ENCODE measurements around the gene CDH23. TPM values are rescaled to one million over a fixed set of nuclear protein-coding genes. Genes with fewer than 3 reads are reported as not detected.

Gene CDH23
- total RNA-seq, 4 donors from 2014 or later: 7.1 to 56.2 (median 25.4) TPM

DNA sequence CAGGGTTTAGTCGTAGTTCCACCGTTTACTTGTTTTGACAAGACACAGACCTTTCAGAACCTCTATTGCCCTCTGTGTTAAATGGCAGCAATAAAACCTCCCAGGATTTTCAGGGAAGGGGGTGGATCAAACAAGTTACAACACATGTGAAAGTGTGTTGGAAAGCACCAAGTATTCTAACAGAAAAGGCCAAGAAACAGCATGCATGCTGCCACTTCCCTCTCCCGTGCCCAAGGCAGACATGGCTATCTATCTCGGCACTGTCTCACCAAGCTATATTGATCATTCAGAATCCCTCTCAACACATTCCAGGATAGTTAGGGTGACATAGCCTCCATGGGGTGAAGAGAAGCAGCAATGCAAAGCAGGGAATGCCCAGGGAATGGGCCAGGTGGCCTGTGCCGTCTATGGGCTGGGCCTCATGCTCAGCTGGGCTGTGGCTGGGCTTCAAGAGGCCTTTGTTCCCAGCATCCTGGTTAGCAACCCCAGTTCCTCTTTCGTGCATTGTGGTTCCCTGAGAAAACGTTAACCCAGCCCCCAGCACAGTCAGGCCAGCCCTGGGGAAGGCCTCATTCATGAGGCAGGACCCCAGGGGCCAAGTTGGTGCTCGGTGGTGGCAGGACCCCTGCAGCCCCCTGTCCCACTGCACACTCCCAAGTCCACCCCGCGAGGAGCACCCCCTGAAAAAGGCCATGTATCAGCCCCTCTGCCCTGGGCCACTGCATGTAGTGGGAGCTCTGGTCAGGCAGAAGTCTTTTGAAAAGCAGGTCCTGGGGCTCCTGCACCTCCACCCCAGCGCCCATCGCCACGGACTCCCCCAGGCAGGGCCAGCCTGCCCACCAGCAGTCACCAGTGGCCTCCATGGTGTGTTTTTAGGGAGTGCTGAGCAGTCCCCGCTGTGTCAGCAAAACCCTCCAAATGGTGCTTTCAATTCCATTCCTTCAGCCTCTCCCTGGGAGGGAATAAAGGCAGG lies 351.1 kb downstream of the CDH23 start:
- DNase-seq: no peak
- H3K27me3 ChIP-seq: no peaks in the 10 kb centered on the region
- no peak overlapping the region for H3K4me3 ChIP-seq
- peak overlapping the region; percentile 70 to 82 for H3K27ac ChIP-seq
- TF ChIP-seq POLR2A (IDR thresholded peaks at IDR 0.05): no peak
- TF ChIP-seq, protein P1, sequence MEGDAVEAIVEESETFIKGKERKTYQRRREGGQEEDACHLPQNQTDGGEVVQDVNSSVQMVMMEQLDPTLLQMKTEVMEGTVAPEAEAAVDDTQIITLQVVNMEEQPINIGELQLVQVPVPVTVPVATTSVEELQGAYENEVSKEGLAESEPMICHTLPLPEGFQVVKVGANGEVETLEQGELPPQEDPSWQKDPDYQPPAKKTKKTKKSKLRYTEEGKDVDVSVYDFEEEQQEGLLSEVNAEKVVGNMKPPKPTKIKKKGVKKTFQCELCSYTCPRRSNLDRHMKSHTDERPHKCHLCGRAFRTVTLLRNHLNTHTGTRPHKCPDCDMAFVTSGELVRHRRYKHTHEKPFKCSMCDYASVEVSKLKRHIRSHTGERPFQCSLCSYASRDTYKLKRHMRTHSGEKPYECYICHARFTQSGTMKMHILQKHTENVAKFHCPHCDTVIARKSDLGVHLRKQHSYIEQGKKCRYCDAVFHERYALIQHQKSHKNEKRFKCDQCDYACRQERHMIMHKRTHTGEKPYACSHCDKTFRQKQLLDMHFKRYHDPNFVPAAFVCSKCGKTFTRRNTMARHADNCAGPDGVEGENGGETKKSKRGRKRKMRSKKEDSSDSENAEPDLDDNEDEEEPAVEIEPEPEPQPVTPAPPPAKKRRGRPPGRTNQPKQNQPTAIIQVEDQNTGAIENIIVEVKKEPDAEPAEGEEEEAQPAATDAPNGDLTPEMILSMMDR (IDR thresholded peaks at IDR 0.05): no peak
- H3K36me3 ChIP-seq: no peaks in the 10 kb centered on the region
- peaks cover 0 to 6% of the 10 kb centered on the region in 2 donors for H3K4me1 ChIP-seq
- intact Hi-C loops (cut with DNase I; ENCODE audit: low total_unique reads): no loop called here
- no peaks in the 10 kb centered on the region for H3K9me3 ChIP-seq

- TF ChIP-seq POLR2A (IDR thresholded peaks at IDR 0.05): no peak
- TF ChIP-seq, protein P1 (IDR thresholded peaks at IDR 0.05): no peak
- Histone ChIP-seq H3K4me3 (no peak overlapping the region), H3K4me1 (peaks cover 0 to 6% of the 10 kb centered on the region in 2 donors), H3K27me3 (no peaks in the 10 kb centered on the region), H3K36me3 (no peaks in the 10 kb centered on the region), H3K9me3 (no peaks in the 10 kb centered on the region), H3K27ac (peak overlapping the region; percentile 70 to 82)
- DNase-seq: peak; percentile 55 to 64
- intact Hi-C loops (cut with DNase I; ENCODE audit: low total_unique reads): no loop called here
These were observed 352.0 kb downstream of the CDH23 start for GRCh38 chr10:71748671-71749191.

DNA sequence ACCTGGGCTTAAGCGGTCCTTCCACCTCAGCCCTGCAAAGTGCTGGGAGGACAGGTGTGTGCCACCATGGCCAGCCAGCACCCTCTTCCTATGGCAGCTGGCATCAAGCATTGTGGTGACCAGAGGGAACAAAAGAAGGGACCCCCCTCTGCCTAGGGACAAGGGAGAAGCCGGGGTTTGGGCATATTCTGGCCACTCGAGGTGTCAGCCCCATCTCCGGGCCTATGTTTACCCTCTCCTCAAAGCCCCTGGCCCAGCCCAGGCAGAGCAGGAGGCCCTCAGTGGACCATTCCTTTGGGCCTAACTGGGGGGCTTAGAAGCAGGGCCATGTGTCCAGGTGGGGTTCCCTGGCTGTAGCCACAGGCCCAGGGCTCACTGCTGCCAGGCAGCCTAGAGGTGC lies 352.7 kb downstream of the CDH23 start:
- Histone ChIP-seq H3K27ac (peak overlapping the region; percentile 70 to 82), H3K9me3 (no peaks in the 10 kb centered on the region), H3K4me3 (no peak overlapping the region), H3K4me1 (peaks cover 0 to 6% of the 10 kb centered on the region in 2 donors), H3K36me3 (no peaks in the 10 kb centered on the region), H3K27me3 (no peaks in the 10 kb centered on the region)
- DNase-seq: no peak
- intact Hi-C loops (cut with DNase I; ENCODE audit: low total_unique reads): no loop called here
- TF ChIP-seq POLR2A (IDR thresholded peaks at IDR 0.05): no peak
- TF ChIP-seq, protein P1 (IDR thresholded peaks at IDR 0.05): no peak

DNA sequence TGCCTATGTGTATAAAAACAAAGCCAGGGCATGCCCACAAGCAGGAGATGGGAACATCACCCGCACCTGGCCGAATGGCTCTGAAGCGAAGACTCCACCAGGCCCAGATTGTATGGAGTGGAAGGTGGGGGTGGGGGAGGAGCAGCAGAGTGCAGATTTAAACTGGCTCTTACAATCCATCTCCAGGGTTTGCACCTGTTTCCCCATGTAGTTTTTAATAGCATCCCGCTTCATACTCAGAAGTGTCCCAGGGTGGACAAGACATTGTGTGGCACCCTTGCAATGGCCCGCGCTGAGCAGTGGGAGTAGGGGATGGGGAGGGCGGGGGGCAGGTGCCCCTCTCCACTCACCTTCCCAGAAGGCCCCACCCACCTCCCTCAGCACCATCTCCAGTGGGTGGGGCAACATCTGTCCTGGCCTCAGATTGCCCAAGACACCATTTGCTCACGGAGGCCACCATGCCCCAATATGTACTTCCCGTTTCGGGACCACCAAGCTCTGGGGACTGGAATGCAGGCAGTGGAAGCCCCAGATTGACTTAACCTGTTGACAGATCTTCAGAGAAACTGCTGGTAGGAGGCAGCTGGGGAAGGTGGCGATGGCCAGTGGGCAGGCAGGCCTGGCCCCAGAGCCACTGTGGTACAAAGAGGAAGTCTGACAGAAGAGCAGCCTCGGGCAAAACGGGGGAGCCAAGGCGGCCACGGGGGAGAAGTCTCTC lies 353.6 kb downstream of the CDH23 start:
- no peak for TF ChIP-seq POLR2A (IDR thresholded peaks at IDR 0.05)
- TF ChIP-seq, protein P1 (IDR thresholded peaks at IDR 0.05): no peak
- H3K27me3 ChIP-seq: no peaks in the 10 kb centered on the region

More for the DNA sequence above, 353.6 kb downstream of the CDH23 start:
- no peak overlapping the region for H3K4me3 ChIP-seq
- H3K36me3 ChIP-seq: no peaks in the 10 kb centered on the region
- intact Hi-C loops (cut with DNase I; ENCODE audit: low total_unique reads): no loop called here
- H3K9me3 ChIP-seq: no peaks in the 10 kb centered on the region
- DNase-seq: no peak
- peaks cover 0 to 6% of the 10 kb centered on the region in 2 donors for H3K4me1 ChIP-seq
- H3K27ac ChIP-seq: peak overlapping the region in 1 of 2 donors; percentile 82

Data from uterus (tissue), 4 donors.